GM18526 (cell line): ENCODE measurements around the gene SHISA7.
A peak's percentile ranks its signal among the peaks of the same experiment; 100 is the strongest.

ENCODE experiments used
- POLR2A ChIP-seq: IDR thresholded peaks from 3 replicates; pipeline ENCODE4 v1.6.1; 2011; ENCODE audit not compliant: insufficient read length; ENCODE audit errors: extremely low read depth

Gene SHISA7

GRCh38 chr19:55384131-55384919, 58.8 kb downstream of the SHISA7 start, which contains the start of gene TMEM238:
TSS of gene TMEM238 (minus strand) at chr19:55384292. CDS start at chr19:55384259, 33 bp downstream.
- peak; percentile 19 for TF ChIP-seq POLR2A

GRCh38 chr19:55383279-55384130, 59.6 kb downstream of the SHISA7 start:
- no peak for TF ChIP-seq POLR2A

GRCh38 chr19:55382522-55383054, 60.5 kb downstream of the SHISA7 start:
- TF ChIP-seq POLR2A = no peak

GRCh38 chr19:55382013-55382412, 61.1 kb downstream of the SHISA7 start:
- no peak for TF ChIP-seq POLR2A

GRCh38 chr19:55379174-55379573, 63.9 kb downstream of the SHISA7 start:
- no peak for TF ChIP-seq POLR2A
